Bronchial epithelial cell (primary cell): ENCODE measurements around the gene TSPAN15. TPM values are rescaled to one million over a fixed set of nuclear protein-coding genes. Genes with fewer than 3 reads are reported as not detected.
"Not testable (repeated sequence)": the region's sequence is repeated elsewhere in the genome, so short reads cannot be mapped to it uniquely, and the experiment has no call there.

ENCODE experiments used
- DNase-seq: peaks from one replicate; pipeline ENCODE4 v3.0.0-alpha.2; 2010; ENCODE audit warnings: low read depth
- FAIRE-seq: peaks from 2 replicates; lab custom pipeline; 2011; peaks lifted over from hg19 to GRCh38; lab: Jason Lieb, UNC
- H3K27me3 ChIP-seq: 2 replicates; pipeline ENCODE4 v1.5.1; 2011; ENCODE audit warnings: low read length; ENCODE audit not compliant: control insufficient read depth, insufficient read depth
- H3K36me3 ChIP-seq: 2 replicates; pipeline ENCODE4 v1.5.1; 2011; ENCODE audit warnings: low read length; ENCODE audit not compliant: control insufficient read depth, insufficient read depth
- H3K4me3 ChIP-seq: 2 replicates; pipeline ENCODE4 v1.5.1; 2011; ENCODE audit warnings: mild to moderate bottlenecking, low read depth, low read length, control low read depth
- total RNA-seq: library from RNA; depleted of rRNA; stranded (reverse); fragments of >200 nt; gene quantifications from 2 replicates; pipeline ENCODE4 v1.2.1, GENCODE V29; 2014
- TF ChIP-seq, protein P1 (sequence below): IDR thresholded peaks from 2 replicates; pipeline ENCODE4 v1.5.1; 2011; ENCODE audit warnings: mild to moderate bottlenecking, moderate library complexity, low read length, control low read depth, inconsistent platforms; ENCODE audit not compliant: insufficient read depth, severe bottlenecking

Gene TSPAN15
- total RNA-seq, 1 donor from 2014 or later = 12.1 TPM

DNA sequence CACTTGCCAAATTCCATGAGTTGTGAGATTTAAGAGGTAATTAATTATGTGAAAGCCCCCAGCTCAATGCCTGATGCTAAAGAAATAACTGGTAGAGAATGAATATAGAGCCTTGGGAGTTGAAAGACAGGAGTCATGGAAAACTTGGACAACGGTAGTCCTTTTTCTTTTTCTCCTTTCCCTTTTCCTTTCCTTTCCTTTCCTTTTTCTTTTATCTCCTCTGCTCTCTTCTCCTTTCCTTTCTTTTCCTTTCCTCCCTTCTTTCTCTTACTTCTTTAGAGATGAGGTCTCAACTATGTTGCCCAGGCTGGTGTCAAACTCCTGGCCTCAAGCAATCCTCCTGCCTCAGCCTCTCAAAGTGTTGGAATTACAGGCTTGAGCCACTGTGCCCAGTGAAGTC, 7.9 kb upstream of the TSPAN15 start:
- FAIRE-seq (no peak), DNase-seq (no peak)
- no peak overlapping the region for H3K4me3 ChIP-seq
- H3K27me3 ChIP-seq = no peaks in the 10 kb centered on the region
- peaks cover 2% of the 10 kb centered on the region for H3K36me3 ChIP-seq
- TF ChIP-seq, protein P1, sequence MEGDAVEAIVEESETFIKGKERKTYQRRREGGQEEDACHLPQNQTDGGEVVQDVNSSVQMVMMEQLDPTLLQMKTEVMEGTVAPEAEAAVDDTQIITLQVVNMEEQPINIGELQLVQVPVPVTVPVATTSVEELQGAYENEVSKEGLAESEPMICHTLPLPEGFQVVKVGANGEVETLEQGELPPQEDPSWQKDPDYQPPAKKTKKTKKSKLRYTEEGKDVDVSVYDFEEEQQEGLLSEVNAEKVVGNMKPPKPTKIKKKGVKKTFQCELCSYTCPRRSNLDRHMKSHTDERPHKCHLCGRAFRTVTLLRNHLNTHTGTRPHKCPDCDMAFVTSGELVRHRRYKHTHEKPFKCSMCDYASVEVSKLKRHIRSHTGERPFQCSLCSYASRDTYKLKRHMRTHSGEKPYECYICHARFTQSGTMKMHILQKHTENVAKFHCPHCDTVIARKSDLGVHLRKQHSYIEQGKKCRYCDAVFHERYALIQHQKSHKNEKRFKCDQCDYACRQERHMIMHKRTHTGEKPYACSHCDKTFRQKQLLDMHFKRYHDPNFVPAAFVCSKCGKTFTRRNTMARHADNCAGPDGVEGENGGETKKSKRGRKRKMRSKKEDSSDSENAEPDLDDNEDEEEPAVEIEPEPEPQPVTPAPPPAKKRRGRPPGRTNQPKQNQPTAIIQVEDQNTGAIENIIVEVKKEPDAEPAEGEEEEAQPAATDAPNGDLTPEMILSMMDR = no peak

DNA sequence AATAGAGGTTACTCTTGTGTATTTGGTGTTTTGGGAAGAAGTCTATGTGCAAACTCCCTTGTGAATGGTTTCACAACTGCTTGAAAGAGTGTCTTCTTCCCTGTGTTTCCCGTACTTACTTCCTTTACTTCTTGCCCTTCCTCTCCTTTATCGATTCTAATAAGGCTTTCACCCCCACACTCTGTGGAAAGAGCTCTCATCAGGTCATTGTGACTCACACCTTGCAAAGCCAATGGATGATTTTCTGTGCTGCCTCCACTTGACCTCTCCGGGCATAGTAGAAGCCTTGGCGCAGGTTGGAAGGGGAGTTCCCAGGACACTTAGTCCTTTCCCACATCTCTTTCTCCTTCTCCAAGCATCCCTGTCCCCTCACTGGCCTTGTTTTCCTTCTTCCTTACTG, 6.2 kb upstream of the TSPAN15 start:
- FAIRE-seq (no peak), DNase-seq (no peak)
- Histone ChIP-seq H3K27me3 (no peaks in the 10 kb centered on the region), H3K36me3 (peaks cover 2% of the 10 kb centered on the region), H3K4me3 (no peak overlapping the region)
- TF ChIP-seq, protein P1 = no peak

DNA sequence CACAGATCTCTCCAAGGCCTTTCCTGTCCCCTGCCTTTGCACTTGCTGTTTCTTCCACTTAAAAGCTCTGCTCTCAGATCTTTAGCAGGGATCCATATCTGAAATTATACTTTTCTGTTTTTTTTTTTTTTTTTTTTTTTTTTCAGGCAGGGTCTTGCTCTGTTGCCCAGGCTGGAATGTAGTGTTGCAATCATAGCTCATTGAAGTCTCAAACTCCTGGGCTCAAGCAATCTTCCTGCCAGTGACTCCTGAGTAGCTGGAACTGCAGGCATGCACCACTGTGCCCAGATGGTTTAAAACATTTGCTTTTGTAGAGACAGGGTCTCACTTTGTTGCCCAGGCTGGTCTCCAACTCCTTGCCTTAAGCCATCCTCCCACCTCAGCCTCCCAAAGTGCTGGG, 5.0 kb upstream of the TSPAN15 start:
- Histone ChIP-seq H3K36me3 (peaks cover 2% of the 10 kb centered on the region), H3K27me3 (no peaks in the 10 kb centered on the region), H3K4me3 (no peak overlapping the region)
- no peak for FAIRE-seq
- DNase-seq = peak; percentile 41
- TF ChIP-seq, protein P1 = no peak

DNA sequence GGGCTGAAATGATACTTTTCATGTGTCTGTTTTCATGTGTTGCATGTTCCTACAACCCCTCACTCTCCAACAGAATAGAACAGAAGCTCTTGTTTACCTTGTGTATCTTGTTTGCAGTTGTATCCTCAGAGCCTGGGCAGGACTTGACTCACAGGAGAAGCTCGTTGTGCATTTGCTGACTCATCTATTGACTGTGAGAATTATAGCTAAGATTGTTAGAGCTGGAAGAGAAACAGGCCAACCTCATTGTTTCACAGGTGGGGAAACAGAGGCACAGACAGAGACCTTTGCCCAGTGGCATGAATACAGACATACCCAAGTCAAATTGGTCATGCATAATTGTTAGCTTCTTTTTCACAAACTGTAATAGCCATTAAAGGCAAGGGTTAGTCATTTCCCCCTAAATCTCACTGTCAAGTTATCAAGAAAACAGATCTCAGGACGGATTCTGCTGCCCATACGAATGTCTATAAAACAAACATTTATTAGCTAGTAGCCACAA, 4.6 kb upstream of the TSPAN15 start:
- TF ChIP-seq, protein P1 = no peak
- Histone ChIP-seq H3K4me3 (no peak overlapping the region), H3K36me3 (no peaks in the 10 kb centered on the region), H3K27me3 (no peaks in the 10 kb centered on the region)
- DNase-seq = peak; percentile 92
- no peak for FAIRE-seq

DNA sequence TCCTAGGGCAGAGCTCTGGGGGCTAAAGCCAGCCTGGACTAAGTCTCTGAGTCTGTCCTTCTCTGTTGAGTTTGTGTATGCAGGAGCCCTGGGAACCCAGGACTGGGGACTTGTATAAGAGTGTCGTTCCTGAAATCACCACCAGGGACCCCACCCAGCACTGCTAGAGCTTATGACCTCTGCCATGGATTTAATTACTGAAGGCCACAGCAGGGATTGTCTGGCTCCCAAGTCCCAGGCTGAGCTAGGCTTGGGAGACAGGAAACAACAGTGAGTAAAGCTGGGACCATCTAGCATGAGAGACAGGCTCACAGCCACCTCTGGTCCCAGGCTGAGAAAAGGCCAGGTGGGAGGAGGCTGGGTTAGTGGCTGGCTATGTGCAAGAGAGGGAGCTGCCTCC, 1.4 kb upstream of the TSPAN15 start:
- DNase-seq (peak; percentile 60), FAIRE-seq (no peak)
- Histone ChIP-seq H3K4me3 (no peak overlapping the region), H3K27me3 (no peaks in the 10 kb centered on the region), H3K36me3 (no peaks in the 10 kb centered on the region)
- TF ChIP-seq, protein P1 = peak; percentile 64

DNA sequence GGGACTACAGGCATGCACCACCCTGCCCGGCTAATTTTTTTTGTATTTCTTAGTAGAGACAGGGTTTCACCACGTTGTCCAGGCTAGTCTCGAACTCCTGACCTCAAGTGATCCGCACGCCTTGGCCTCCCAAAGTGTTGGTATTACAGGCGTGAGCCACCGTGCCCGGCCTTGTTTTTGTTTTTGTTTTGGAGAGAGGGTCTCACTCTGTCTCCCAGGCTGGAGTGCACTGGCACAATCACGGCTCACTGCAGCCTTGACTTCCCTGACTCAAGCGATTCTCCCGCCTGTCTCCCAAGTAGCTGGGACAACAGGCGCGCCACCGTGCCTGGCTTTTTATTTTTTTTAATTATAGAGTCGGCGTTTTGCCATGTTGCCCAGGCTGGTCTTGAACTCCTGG, 870 bp upstream of the TSPAN15 start:
- not testable (repeated sequence) for H3K36me3 ChIP-seq, FAIRE-seq, H3K4me3 ChIP-seq, H3K27me3 ChIP-seq, DNase-seq
